HEK293 (cell line): ENCODE results near the gene SERINC5.
A peak's percentile ranks its signal among the peaks of the same experiment; 100 is the strongest.

ENCODE experiments used
- EGR2 ChIP-seq: fragments of 450-650 bp; formaldehyde crosslinking; IDR thresholded peaks from 2 replicates; pipeline ENCODE4 v1.5.1; 2016; ENCODE audit warnings: low read depth, missing biosample characterization, missing genetic modification characterization
- KLF1 ChIP-seq: fragments of 450-650 bp; formaldehyde crosslinking; IDR thresholded peaks from 2 replicates; pipeline ENCODE4 v1.5.1; 2016; ENCODE audit warnings: missing biosample characterization, missing genetic modification characterization
- KLF8 ChIP-seq: fragments of 450-650 bp; formaldehyde crosslinking; IDR thresholded peaks from 2 replicates; pipeline ENCODE4 v1.5.1; 2016; ENCODE audit warnings: missing biosample characterization, missing genetic modification characterization
- RBAK ChIP-seq: fragments of 450-650 bp; formaldehyde crosslinking; IDR thresholded peaks from 2 replicates; pipeline ENCODE4 v1.5.1; 2016; ENCODE audit warnings: missing biosample characterization, missing genetic modification characterization
- SALL2 ChIP-seq: fragments of 450-650 bp; formaldehyde crosslinking; IDR thresholded peaks from 2 replicates; pipeline ENCODE4 v1.5.0; 2017; ENCODE audit warnings: missing biosample characterization, mild to moderate bottlenecking, missing genetic modification characterization, borderline replicate concordance
- SETDB1 ChIP-seq: IDR thresholded peaks from one replicate; pipeline ENCODE4 v1.6.1; 2017; ENCODE audit warnings: mild to moderate bottlenecking, low read length, moderate library complexity, mixed read lengths; ENCODE audit not compliant: insufficient read length
- SP7 ChIP-seq: fragments of 450-650 bp; formaldehyde crosslinking; IDR thresholded peaks from 2 replicates; pipeline ENCODE4 v1.5.1; 2016; ENCODE audit warnings: missing biosample characterization, missing genetic modification characterization
- YY2 ChIP-seq: fragments of 450-650 bp; formaldehyde crosslinking; IDR thresholded peaks from 2 replicates; pipeline ENCODE4 v1.5.1; 2016; ENCODE audit warnings: missing biosample characterization, missing genetic modification characterization
- ZBTB20 ChIP-seq: fragments of 450-650 bp; formaldehyde crosslinking; IDR thresholded peaks from 2 replicates; pipeline ENCODE4 v1.5.1; 2016; ENCODE audit warnings: missing biosample characterization, missing genetic modification characterization
- ZEB2 ChIP-seq: fragments of 450-650 bp; formaldehyde crosslinking; IDR thresholded peaks from 2 replicates; pipeline ENCODE4 v1.5.1; 2016; ENCODE audit warnings: missing biosample characterization, missing genetic modification characterization
- ZFHX2 ChIP-seq: fragments of 450-650 bp; formaldehyde crosslinking; conservative IDR thresholded peaks from 2 replicates; pipeline ENCODE4 v1.5.1; 2016; ENCODE audit warnings: missing biosample characterization, missing genetic modification characterization
- ZFP69B ChIP-seq: fragments of 450-650 bp; formaldehyde crosslinking; IDR thresholded peaks from 2 replicates; pipeline ENCODE4 v1.5.1; 2016; ENCODE audit warnings: missing biosample characterization, missing genetic modification characterization
- ZNF112 ChIP-seq: fragments of 450-650 bp; formaldehyde crosslinking; IDR thresholded peaks from 2 replicates; pipeline ENCODE4 v1.5.0; 2017; ENCODE audit warnings: missing biosample characterization, missing genetic modification characterization
- ZNF121 ChIP-seq: fragments of 450-650 bp; formaldehyde crosslinking; IDR thresholded peaks from 2 replicates; pipeline ENCODE4 v1.5.1; 2016; ENCODE audit warnings: missing biosample characterization, missing genetic modification characterization
- ZNF138 ChIP-seq: fragments of 450-650 bp; formaldehyde crosslinking; IDR thresholded peaks from 2 replicates; pipeline ENCODE4 v1.5.1; 2016; ENCODE audit warnings: missing biosample characterization, missing genetic modification characterization, borderline replicate concordance
- ZNF157 ChIP-seq: fragments of 450-650 bp; formaldehyde crosslinking; IDR thresholded peaks from 2 replicates; pipeline ENCODE4 v1.5.1; 2016; ENCODE audit warnings: missing biosample characterization, missing genetic modification characterization
- ZNF174 ChIP-seq: fragments of 450-650 bp; formaldehyde crosslinking; IDR thresholded peaks from 2 replicates; pipeline ENCODE4 v1.5.0; 2017; ENCODE audit warnings: missing biosample characterization, mild to moderate bottlenecking, missing genetic modification characterization
- ZNF2 ChIP-seq: fragments of 450-650 bp; formaldehyde crosslinking; IDR thresholded peaks from 2 replicates; pipeline ENCODE4 v1.5.1; 2016; ENCODE audit warnings: missing biosample characterization, missing genetic modification characterization
- ZNF239 ChIP-seq: fragments of 450-650 bp; formaldehyde crosslinking; IDR thresholded peaks from 2 replicates; pipeline ENCODE4 v1.5.1; 2016; ENCODE audit warnings: missing biosample characterization, missing genetic modification characterization
- ZNF350 ChIP-seq: fragments of 450-650 bp; formaldehyde crosslinking; IDR thresholded peaks from 2 replicates; pipeline ENCODE4 v1.5.0; 2017; ENCODE audit warnings: missing biosample characterization, mild to moderate bottlenecking, missing genetic modification characterization
- ZNF354C ChIP-seq: fragments of 450-650 bp; formaldehyde crosslinking; IDR thresholded peaks from 2 replicates; pipeline ENCODE4 v1.5.1; 2016; ENCODE audit warnings: missing biosample characterization, missing genetic modification characterization, low read depth, borderline replicate concordance
- ZNF394 ChIP-seq: fragments of 450-650 bp; formaldehyde crosslinking; IDR thresholded peaks from 2 replicates; pipeline ENCODE4 v1.5.1; 2016; ENCODE audit warnings: missing biosample characterization, missing genetic modification characterization, mild to moderate bottlenecking, moderate library complexity, borderline replicate concordance
- ZNF585B ChIP-seq: fragments of 450-650 bp; formaldehyde crosslinking; IDR thresholded peaks from 2 replicates; pipeline ENCODE4 v1.5.1; 2016; ENCODE audit warnings: missing biosample characterization, missing genetic modification characterization
- ZNF701 ChIP-seq: fragments of 450-650 bp; formaldehyde crosslinking; IDR thresholded peaks from 2 replicates; pipeline ENCODE4 v1.5.1; 2016; ENCODE audit warnings: missing biosample characterization, missing genetic modification characterization
- ZNF76 ChIP-seq: fragments of 450-650 bp; formaldehyde crosslinking; IDR thresholded peaks from 2 replicates; pipeline ENCODE4; 2016; ENCODE audit warnings: low read depth, missing biosample characterization, missing genetic modification characterization, borderline replicate concordance
- ZNF776 ChIP-seq: fragments of 450-650 bp; formaldehyde crosslinking; IDR thresholded peaks from 2 replicates; pipeline ENCODE4 v1.5.0; 2017; ENCODE audit warnings: missing biosample characterization, missing genetic modification characterization, borderline replicate concordance
- ZNF785 ChIP-seq: fragments of 450-650 bp; formaldehyde crosslinking; IDR thresholded peaks from 2 replicates; pipeline ENCODE4 v1.5.1; 2016; ENCODE audit warnings: missing biosample characterization, missing genetic modification characterization
- ZNF837 ChIP-seq: fragments of 450-650 bp; formaldehyde crosslinking; IDR thresholded peaks from 2 replicates; pipeline ENCODE4 v1.5.1; 2016; ENCODE audit warnings: missing biosample characterization, missing genetic modification characterization
- ZSCAN16 ChIP-seq: fragments of 450-650 bp; formaldehyde crosslinking; IDR thresholded peaks from 2 replicates; pipeline ENCODE4 v1.5.1; 2016; ENCODE audit warnings: missing biosample characterization, missing genetic modification characterization
- ZSCAN30 ChIP-seq: fragments of 450-650 bp; IDR thresholded peaks from 2 replicates; pipeline ENCODE4 v1.5.1; 2018; ENCODE audit warnings: missing biosample characterization, mild to moderate bottlenecking, missing genetic modification characterization, moderate library complexity
- TF ChIP-seq, protein P1 (sequence below): fragments of 450-650 bp; formaldehyde crosslinking; IDR thresholded peaks from 2 replicates; pipeline ENCODE4 v1.5.1; 2016; ENCODE audit warnings: missing biosample characterization, missing genetic modification characterization
- TF ChIP-seq, protein P2 (sequence below): fragments of 450-650 bp; formaldehyde crosslinking; IDR thresholded peaks from 2 replicates; pipeline ENCODE4 v1.5.1; 2017; ENCODE audit warnings: missing biosample characterization, missing genetic modification characterization
- TF ChIP-seq, protein P3 (sequence below): fragments of 450-650 bp; formaldehyde crosslinking; IDR thresholded peaks from 2 replicates; pipeline ENCODE4 v1.5.1; 2016; ENCODE audit warnings: missing biosample characterization, missing genetic modification characterization, low read depth
- TF ChIP-seq, protein P4 (sequence below): fragments of 450-650 bp; formaldehyde crosslinking; IDR thresholded peaks from 2 replicates; pipeline ENCODE4 v1.5.1; 2016; ENCODE audit warnings: missing biosample characterization, missing genetic modification characterization
- TF ChIP-seq, protein P5 (sequence below): fragments of 450-650 bp; formaldehyde crosslinking; IDR thresholded peaks from 2 replicates; pipeline ENCODE4 v1.5.1; 2016; ENCODE audit warnings: missing biosample characterization, missing genetic modification characterization, low read depth

The SERINC5 gene

DNA sequence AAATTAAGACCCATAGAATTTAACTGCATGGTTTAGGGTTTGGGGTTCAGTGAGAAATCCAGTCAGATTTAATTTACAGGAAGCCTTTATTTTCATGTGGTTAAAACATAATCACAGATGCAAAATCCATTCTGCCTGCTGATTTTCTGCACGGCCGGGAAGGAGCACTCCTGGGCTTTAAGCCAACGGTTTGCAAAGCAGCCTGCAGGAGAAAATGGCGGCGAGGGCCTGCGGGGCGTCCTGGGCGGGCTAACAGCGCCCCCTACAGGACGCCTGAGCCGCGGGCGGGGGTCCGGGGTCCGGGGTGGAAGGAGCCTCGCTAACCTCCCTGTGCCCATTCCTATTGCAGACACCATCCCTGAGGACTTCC is 173.1 kb downstream of the SERINC5 start (continued):
- TF ChIP-seq, protein P1, sequence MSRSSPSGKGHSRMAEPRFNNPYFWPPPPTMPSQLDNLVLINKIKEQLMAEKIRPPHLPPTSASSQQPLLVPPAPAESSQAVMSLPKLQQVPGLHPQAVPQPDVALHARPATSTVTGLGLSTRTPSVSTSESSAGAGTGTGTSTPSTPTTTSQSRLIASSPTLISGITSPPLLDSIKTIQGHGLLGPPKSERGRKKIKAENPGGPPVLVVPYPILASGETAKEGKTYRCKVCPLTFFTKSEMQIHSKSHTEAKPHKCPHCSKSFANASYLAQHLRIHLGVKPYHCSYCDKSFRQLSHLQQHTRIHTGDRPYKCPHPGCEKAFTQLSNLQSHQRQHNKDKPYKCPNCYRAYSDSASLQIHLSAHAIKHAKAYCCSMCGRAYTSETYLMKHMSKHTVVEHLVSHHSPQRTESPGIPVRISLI (tag by site-specific recombination), result no peak
- no peak for TF ChIP-seq ZNF785 (tag by site-specific recombination)
- no peak for TF ChIP-seq ZNF585B (tag by site-specific recombination)
- 0 out of 2 replicates have a peak, but pooled peaks have one; percentile 24 for TF ChIP-seq ZNF2 (tag by site-specific recombination)
- TF ChIP-seq ZNF350 (tag by site-specific recombination), result no peak
- TF ChIP-seq YY2 (tag by site-specific recombination), result peak; percentile 58
- no peak for TF ChIP-seq ZNF394
- TF ChIP-seq SETDB1, result no peak
- no peak for TF ChIP-seq ZNF701
- TF ChIP-seq ZNF239 (tag by site-specific recombination), result no peak
- no peak for TF ChIP-seq ZFP69B (tag by site-specific recombination)
- TF ChIP-seq ZNF174, result no peak
- no peak for TF ChIP-seq ZNF837 (tag by site-specific recombination)
- no peak for TF ChIP-seq SP7 (tag by site-specific recombination)
- no peak for TF ChIP-seq ZNF121 (tag by site-specific recombination)
- TF ChIP-seq KLF8 (tag by site-specific recombination), result no peak
- 0 out of 2 replicates have a peak, but pooled peaks have one; percentile 33 for TF ChIP-seq ZSCAN30
- TF ChIP-seq, protein P2, sequence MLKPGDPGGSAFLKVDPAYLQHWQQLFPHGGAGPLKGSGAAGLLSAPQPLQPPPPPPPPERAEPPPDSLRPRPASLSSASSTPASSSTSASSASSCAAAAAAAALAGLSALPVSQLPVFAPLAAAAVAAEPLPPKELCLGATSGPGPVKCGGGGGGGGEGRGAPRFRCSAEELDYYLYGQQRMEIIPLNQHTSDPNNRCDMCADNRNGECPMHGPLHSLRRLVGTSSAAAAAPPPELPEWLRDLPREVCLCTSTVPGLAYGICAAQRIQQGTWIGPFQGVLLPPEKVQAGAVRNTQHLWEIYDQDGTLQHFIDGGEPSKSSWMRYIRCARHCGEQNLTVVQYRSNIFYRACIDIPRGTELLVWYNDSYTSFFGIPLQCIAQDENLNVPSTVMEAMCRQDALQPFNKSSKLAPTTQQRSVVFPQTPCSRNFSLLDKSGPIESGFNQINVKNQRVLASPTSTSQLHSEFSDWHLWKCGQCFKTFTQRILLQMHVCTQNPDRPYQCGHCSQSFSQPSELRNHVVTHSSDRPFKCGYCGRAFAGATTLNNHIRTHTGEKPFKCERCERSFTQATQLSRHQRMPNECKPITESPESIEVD (tag by site-specific recombination), result no peak
- TF ChIP-seq ZNF354C, result no peak
- TF ChIP-seq KLF1 (tag by site-specific recombination), result no peak
- TF ChIP-seq, protein P3, sequence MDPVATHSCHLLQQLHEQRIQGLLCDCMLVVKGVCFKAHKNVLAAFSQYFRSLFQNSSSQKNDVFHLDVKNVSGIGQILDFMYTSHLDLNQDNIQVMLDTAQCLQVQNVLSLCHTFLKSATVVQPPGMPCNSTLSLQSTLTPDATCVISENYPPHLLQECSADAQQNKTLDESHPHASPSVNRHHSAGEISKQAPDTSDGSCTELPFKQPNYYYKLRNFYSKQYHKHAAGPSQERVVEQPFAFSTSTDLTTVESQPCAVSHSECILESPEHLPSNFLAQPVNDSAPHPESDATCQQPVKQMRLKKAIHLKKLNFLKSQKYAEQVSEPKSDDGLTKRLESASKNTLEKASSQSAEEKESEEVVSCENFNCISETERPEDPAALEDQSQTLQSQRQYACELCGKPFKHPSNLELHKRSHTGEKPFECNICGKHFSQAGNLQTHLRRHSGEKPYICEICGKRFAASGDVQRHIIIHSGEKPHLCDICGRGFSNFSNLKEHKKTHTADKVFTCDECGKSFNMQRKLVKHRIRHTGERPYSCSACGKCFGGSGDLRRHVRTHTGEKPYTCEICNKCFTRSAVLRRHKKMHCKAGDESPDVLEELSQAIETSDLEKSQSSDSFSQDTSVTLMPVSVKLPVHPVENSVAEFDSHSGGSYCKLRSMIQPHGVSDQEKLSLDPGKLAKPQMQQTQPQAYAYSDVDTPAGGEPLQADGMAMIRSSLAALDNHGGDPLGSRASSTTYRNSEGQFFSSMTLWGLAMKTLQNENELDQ (tag by site-specific recombination), result no peak
- TF ChIP-seq ZNF776 (tag by site-specific recombination), result no peak
- TF ChIP-seq, protein P4, sequence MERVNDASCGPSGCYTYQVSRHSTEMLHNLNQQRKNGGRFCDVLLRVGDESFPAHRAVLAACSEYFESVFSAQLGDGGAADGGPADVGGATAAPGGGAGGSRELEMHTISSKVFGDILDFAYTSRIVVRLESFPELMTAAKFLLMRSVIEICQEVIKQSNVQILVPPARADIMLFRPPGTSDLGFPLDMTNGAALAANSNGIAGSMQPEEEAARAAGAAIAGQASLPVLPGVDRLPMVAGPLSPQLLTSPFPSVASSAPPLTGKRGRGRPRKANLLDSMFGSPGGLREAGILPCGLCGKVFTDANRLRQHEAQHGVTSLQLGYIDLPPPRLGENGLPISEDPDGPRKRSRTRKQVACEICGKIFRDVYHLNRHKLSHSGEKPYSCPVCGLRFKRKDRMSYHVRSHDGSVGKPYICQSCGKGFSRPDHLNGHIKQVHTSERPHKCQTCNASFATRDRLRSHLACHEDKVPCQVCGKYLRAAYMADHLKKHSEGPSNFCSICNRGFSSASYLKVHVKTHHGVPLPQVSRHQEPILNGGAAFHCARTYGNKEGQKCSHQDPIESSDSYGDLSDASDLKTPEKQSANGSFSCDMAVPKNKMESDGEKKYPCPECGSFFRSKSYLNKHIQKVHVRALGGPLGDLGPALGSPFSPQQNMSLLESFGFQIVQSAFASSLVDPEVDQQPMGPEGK (tag by site-specific recombination), result peak; percentile 38; the same call in 1 of the 2 replicates
- 0 out of 2 replicates have a peak, but pooled peaks have one; percentile 20 for TF ChIP-seq ZBTB20
- no peak for TF ChIP-seq SALL2 (tag by site-specific recombination)
- TF ChIP-seq EGR2 (tag by site-specific recombination), result no peak
- no peak for TF ChIP-seq RBAK (tag by site-specific recombination)
- no peak for TF ChIP-seq ZNF76 (tag by site-specific recombination)
- no peak for TF ChIP-seq ZSCAN16
- TF ChIP-seq ZFHX2, result no peak
- TF ChIP-seq, protein P5, sequence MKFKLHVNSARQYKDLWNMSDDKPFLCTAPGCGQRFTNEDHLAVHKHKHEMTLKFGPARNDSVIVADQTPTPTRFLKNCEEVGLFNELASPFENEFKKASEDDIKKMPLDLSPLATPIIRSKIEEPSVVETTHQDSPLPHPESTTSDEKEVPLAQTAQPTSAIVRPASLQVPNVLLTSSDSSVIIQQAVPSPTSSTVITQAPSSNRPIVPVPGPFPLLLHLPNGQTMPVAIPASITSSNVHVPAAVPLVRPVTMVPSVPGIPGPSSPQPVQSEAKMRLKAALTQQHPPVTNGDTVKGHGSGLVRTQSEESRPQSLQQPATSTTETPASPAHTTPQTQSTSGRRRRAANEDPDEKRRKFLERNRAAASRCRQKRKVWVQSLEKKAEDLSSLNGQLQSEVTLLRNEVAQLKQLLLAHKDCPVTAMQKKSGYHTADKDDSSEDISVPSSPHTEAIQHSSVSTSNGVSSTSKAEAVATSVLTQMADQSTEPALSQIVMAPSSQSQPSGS (tag by site-specific recombination), result no peak
- TF ChIP-seq ZEB2, result no peak
- no peak for TF ChIP-seq ZNF157 (tag by site-specific recombination)
- no peak for TF ChIP-seq ZNF138 (tag by site-specific recombination)
- TF ChIP-seq ZNF112 (tag by site-specific recombination), result no peak
